GM12891 (cell line): ENCODE measurements around the gene DST.

Source experiments
- PAX5 ChIP-seq: IDR thresholded peaks from 2 replicates; pipeline ENCODE4 v1.6.1; 2011; ENCODE audit warnings: low read length, moderate library complexity, mild to moderate bottlenecking; ENCODE audit not compliant: insufficient read depth, severe bottlenecking
- POLR2A ChIP-seq: IDR thresholded peaks from 2 replicates; pipeline ENCODE4 v1.6.1; 2011; ENCODE audit warnings: low read depth, low read length, control low read depth
- POLR2AphosphoS5 ChIP-seq: IDR thresholded peaks from 2 replicates; pipeline ENCODE4 v1.6.1; 2011; ENCODE audit warnings: low read depth, low read length, control low read depth
- SPI1 ChIP-seq: IDR thresholded peaks from 2 replicates; pipeline ENCODE4 v1.6.1; 2011; ENCODE audit warnings: low read depth, low read length, control low read depth
- TAF1 ChIP-seq: IDR thresholded peaks from 2 replicates; pipeline ENCODE4 v1.6.1; 2011; ENCODE audit warnings: low read depth, low read length, control low read depth

- TF ChIP-seq POLR2A (no peak), POLR2AphosphoS5 (no peak), TAF1 (no peak), SPI1 (no peak), PAX5 (no peak)
Observed at GRCh38 chr6:56594699-56595098, 48.0 kb downstream of the DST start.
